ENCODE data around the gene LGALSL. TPM values are rescaled to one million over a fixed set of nuclear protein-coding genes. Genes with fewer than 3 reads are reported as not detected.

Gene LGALSL
- total RNA-seq, 2 donors from 2014 or later: 26.4 to 34.8 TPM

- Histone ChIP-seq H3K9me3 (no peaks in the 10 kb centered on the region), H3K36me3 (no peaks in the 10 kb centered on the region), H3K9ac (ENCODE audit: low read depth in 2 of 2, low read length in 2 of 2) (no peak overlapping the region), H3K27ac (no peak overlapping the region), H3K4me1 (no peaks in the 10 kb centered on the region), H3K27me3 (no peaks in the 10 kb centered on the region), H3K4me3 (no peak overlapping the region)
- DNase-seq: no peak
- TF ChIP-seq CTCF (IDR thresholded peaks at IDR 0.05): no peak
- intact Hi-C loops (cut with DNase I): no loop called here
These were observed 39.8 kb downstream of the LGALSL start for GRCh38 chr2:64493788-64494187.

- Histone ChIP-seq H3K4me1 (no peaks in the 10 kb centered on the region), H3K4me3 (no peak overlapping the region), H3K27me3 (no peaks in the 10 kb centered on the region), H3K9ac (ENCODE audit: low read depth in 2 of 2, low read length in 2 of 2) (no peak overlapping the region), H3K36me3 (no peaks in the 10 kb centered on the region), H3K27ac (no peak overlapping the region), H3K9me3 (no peaks in the 10 kb centered on the region)
- no peak for DNase-seq
- intact Hi-C loops (cut with DNase I): no loop called here
- TF ChIP-seq CTCF (IDR thresholded peaks at IDR 0.05): no peak
These were observed 44.5 kb downstream of the LGALSL start for GRCh38 chr2:64498438-64498837.

- no peak for TF ChIP-seq CTCF (IDR thresholded peaks at IDR 0.05)
- Histone ChIP-seq H3K4me1 (no peaks in the 10 kb centered on the region), H3K4me3 (no peak overlapping the region), H3K9me3 (no peaks in the 10 kb centered on the region), H3K27me3 (no peaks in the 10 kb centered on the region), H3K36me3 (no peaks in the 10 kb centered on the region), H3K9ac (ENCODE audit: low read depth in 2 of 2, low read length in 2 of 2) (no peak overlapping the region), H3K27ac (no peak overlapping the region)
- intact Hi-C loops (cut with DNase I): no loop called here
- DNase-seq: no peak
These were observed 46.6 kb downstream of the LGALSL start for GRCh38 chr2:64500549-64500948.

- H3K4me3 ChIP-seq: no peak overlapping the region
- H3K9me3 ChIP-seq: no peaks in the 10 kb centered on the region
- no peaks in the 10 kb centered on the region for H3K27me3 ChIP-seq
- TF ChIP-seq CTCF (IDR thresholded peaks at IDR 0.05): no peak
- no peak for DNase-seq
- H3K27ac ChIP-seq: no peak overlapping the region
- no peaks in the 10 kb centered on the region for H3K4me1 ChIP-seq
- no peak overlapping the region for H3K9ac ChIP-seq (ENCODE audit: low read depth in 2 of 2, low read length in 2 of 2)
- no peaks in the 10 kb centered on the region for H3K36me3 ChIP-seq
- intact Hi-C loops (cut with DNase I): no loop called here
These were observed 48.0 kb downstream of the LGALSL start for GRCh38 chr2:64501946-64502345.

- intact Hi-C loops (cut with DNase I): no loop called here
- Histone ChIP-seq H3K9ac (ENCODE audit: low read depth in 2 of 2, low read length in 2 of 2) (no peak overlapping the region), H3K27ac (no peak overlapping the region), H3K27me3 (no peaks in the 10 kb centered on the region), H3K9me3 (no peaks in the 10 kb centered on the region), H3K4me1 (no peaks in the 10 kb centered on the region), H3K36me3 (no peaks in the 10 kb centered on the region), H3K4me3 (no peak overlapping the region)
- no peak for DNase-seq
- TF ChIP-seq CTCF (IDR thresholded peaks at IDR 0.05): no peak
These were observed 48.9 kb downstream of the LGALSL start for GRCh38 chr2:64502860-64503259.

Data from colonic mucosa (tissue), 4 donors.